Prostate gland (tissue), 2 donors: ENCODE measurements around the gene KLHL29.

Experiments used
- CTCF ChIP-seq, 4 experiments: fragments of 200-600 bp in 2 of 4; fragments of 450-650 bp in 2 of 4; sonication (generic) in 2 of 4; IDR thresholded peaks; 1 replicate in 3 of 4; 2 replicates in 1 of 4; pipeline ENCODE4 v1.5.1; 2016 to 2019; ENCODE audit warnings: antibody characterized with exemption in 4 of 4, mild to moderate bottlenecking in 2 of 4, moderate library complexity in 2 of 4
- POLR2A ChIP-seq: fragments of 450-650 bp; IDR thresholded peaks from one replicate; pipeline ENCODE4 v1.6.1; 2016; ENCODE audit warnings: antibody characterized with exemption, mild to moderate bottlenecking
- POLR2AphosphoS5 ChIP-seq: sonication (generic); formaldehyde crosslinking; IDR thresholded peaks from one replicate; pipeline ENCODE4 v1.6.1; 2017; ENCODE audit warnings: antibody characterized with exemption

DNA sequence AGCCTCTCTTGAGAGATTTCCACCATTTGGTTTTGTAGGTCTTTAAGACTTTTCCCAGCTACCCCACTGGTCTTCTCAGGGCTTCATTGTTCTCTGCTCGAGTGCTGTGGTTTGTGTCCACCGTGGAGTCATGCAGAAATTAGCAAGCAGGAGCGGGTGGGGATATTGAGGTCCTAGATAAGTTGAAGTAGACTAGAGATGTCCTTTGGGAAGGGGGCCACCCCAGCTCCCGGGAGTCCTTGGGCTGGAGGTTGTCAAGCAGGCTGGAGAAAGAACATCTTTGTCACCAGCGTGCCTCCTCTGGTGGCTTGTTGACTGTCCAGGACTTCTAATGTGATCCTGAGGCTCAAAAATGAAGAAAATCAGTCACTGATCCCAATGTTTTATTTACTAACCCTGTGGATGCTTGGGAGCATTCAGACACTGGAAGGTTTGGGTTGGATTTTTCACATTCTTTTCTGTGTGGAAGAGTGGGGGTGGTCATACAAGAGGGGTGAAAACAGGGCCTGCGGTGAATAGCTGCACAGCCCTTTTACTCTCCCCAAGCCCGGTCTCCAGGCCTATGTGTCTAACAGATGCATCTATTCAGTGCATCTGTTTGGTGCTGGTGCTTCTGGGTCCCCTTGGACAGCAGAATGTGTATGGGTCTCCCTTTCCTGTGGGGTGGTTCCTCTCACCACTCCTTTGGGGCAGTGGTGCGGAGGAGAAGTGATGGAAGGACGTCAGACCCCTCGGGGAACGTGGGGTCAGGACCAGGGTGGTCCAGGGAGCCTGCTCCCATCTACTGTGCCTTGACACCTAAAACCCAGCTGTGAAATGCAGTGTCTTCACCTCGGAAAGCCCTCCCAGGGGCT lies 208.1 kb downstream of the KLHL29 start:
- no peak for TF ChIP-seq CTCF (IDR thresholded peaks at IDR 0.05)
- no peak for TF ChIP-seq POLR2A
- TF ChIP-seq POLR2AphosphoS5, result no peak
